Colonic mucosa (tissue), 4 donors: ENCODE results near the gene CDCA7. TPM values are rescaled to one million over a fixed set of nuclear protein-coding genes. Genes with fewer than 3 reads are reported as not detected.

ENCODE experiments used
- DNase-seq: peaks from one replicate; pipeline ENCODE4 v3.0.0-alpha.2; 2020
- H3K27ac ChIP-seq: fragments of 200-600 bp; one replicate; pipeline ENCODE4 v1.8.0; 2021
- H3K27me3 ChIP-seq: fragments of 200-600 bp; one replicate; pipeline ENCODE4 v1.8.0; 2021
- H3K36me3 ChIP-seq: fragments of 200-600 bp; one replicate; pipeline ENCODE4 v1.8.0; 2021
- H3K4me1 ChIP-seq: fragments of 200-600 bp; one replicate; pipeline ENCODE4 v1.8.0; 2021; ENCODE audit warnings: mild to moderate bottlenecking
- H3K4me3 ChIP-seq: fragments of 200-600 bp; one replicate; pipeline ENCODE4 v1.8.0; 2021
- H3K9ac ChIP-seq, 2 donors: one replicate each; pipeline ENCODE4 v1.7.0; 2013; ENCODE audit warnings: control low read depth in 2 of 2, low read depth in 2 of 2, low read length in 2 of 2
- H3K9me3 ChIP-seq: fragments of 200-600 bp; one replicate; pipeline ENCODE4 v1.8.0; 2021
- intact Hi-C: fragments of 100-400 bp; cut with DNase I; formaldehyde crosslinking; loops from one replicate; pipeline ENCODE4 v1.14.1; 2022
- total RNA-seq, 2 donors: library from RNA; stranded (reverse); fragmentation: NEBNext Ultra II Directional in 1 of 2; extraction: Animal tissue kit (Norgen Biotek cat#: 25700) in 1 of 2; gene quantifications; one replicate each; pipeline ENCODE4 v1.2.1, GENCODE V29; 2021
- TF ChIP-seq, protein P1 (sequence below): fragments of 200-600 bp; IDR thresholded peaks from one replicate; pipeline ENCODE4 v1.8.0; 2022; ENCODE audit warnings: antibody characterized with exemption, mild to moderate bottlenecking
- donor health status: healthy.
- donor health status: DM: no; HTN: no; CAD: no.
- donor health status: DM: no; HTN: no; CAD: no.

The CDCA7 gene
- total RNA-seq, 2 donors from 2014 or later = 30.0 to 75.8 TPM

DNA sequence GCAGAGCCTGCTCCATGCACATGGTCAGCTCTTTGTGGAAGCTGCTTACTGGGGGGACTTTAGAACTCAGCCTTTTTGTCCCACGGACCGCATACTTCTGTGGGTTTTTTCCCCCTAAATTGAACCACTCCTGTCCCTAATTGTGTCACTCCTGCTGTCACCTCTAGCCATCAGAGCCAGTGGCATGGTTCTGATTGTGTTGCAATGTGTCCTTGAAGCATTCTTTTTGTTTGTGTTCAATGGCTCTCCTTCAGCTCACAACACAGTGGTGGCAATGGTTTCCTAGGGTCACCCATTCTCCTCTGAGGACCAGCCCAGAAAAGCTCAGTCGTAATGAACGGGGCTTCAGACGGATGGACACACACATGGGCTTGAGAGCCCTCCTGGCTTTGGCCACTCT lies 35.4 kb downstream of the CDCA7 start:
- no peak for DNase-seq
- intact Hi-C loops = no loop called here
- Histone ChIP-seq H3K27me3 (no peaks in the 10 kb centered on the region), H3K27ac (no peak overlapping the region), H3K4me3 (no peak overlapping the region), H3K9ac (no peak overlapping the region), H3K4me1 (no peaks in the 10 kb centered on the region), H3K36me3 (no peaks in the 10 kb centered on the region), H3K9me3 (no peaks in the 10 kb centered on the region)
- TF ChIP-seq, protein P1, sequence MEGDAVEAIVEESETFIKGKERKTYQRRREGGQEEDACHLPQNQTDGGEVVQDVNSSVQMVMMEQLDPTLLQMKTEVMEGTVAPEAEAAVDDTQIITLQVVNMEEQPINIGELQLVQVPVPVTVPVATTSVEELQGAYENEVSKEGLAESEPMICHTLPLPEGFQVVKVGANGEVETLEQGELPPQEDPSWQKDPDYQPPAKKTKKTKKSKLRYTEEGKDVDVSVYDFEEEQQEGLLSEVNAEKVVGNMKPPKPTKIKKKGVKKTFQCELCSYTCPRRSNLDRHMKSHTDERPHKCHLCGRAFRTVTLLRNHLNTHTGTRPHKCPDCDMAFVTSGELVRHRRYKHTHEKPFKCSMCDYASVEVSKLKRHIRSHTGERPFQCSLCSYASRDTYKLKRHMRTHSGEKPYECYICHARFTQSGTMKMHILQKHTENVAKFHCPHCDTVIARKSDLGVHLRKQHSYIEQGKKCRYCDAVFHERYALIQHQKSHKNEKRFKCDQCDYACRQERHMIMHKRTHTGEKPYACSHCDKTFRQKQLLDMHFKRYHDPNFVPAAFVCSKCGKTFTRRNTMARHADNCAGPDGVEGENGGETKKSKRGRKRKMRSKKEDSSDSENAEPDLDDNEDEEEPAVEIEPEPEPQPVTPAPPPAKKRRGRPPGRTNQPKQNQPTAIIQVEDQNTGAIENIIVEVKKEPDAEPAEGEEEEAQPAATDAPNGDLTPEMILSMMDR = no peak

DNA sequence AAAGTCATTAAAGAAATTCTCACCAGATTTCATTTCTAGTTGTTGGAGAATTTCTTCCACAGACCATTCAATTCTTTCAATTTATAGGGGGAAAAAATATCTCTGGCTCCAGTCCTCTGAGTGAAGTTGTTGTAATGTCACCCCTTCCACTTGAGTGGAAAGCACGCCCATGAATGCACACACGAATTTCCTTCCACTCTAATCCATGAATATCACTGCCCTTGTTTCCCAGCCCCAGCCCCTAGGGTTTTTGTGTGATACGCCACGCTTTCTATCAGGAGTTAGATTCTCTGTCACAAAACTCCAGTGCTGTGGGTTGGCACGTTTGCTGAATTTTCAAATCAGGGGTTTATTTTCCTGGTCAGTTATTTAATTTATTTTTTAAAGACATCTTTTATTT lies 38.1 kb downstream of the CDCA7 start:
- Histone ChIP-seq H3K27me3 (no peaks in the 10 kb centered on the region), H3K9me3 (no peaks in the 10 kb centered on the region), H3K27ac (no peak overlapping the region), H3K4me1 (no peaks in the 10 kb centered on the region), H3K36me3 (no peaks in the 10 kb centered on the region), H3K9ac (no peak overlapping the region), H3K4me3 (no peak overlapping the region)
- DNase-seq = no peak
- TF ChIP-seq, protein P1 = no peak
- intact Hi-C loops = no loop called here

DNA sequence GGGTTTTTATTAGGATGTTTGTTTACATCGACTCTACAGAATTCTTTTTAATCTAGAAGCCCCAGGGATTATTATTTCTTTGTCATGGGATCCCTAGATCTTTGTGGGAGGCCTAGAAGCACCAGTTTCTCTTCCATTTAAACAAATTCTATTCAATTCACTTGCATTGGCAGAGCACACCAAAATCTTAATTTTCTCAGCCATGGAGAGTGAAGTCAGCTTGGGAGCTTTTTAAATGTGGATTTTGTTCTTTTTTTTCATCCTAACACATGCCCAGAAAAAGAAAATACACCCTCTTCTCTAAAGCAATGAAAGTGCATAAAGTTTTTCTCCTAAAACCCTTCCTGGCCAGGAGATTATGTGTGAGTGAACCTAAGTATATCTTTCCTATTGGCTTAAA lies 38.5 kb downstream of the CDCA7 start:
- DNase-seq = no peak
- no peaks in the 10 kb centered on the region for H3K27me3 ChIP-seq
- H3K9ac ChIP-seq = no peak overlapping the region
- no peaks in the 10 kb centered on the region for H3K4me1 ChIP-seq
- H3K9me3 ChIP-seq = no peaks in the 10 kb centered on the region
- TF ChIP-seq, protein P1 = no peak
- intact Hi-C loops = no loop called here
- H3K4me3 ChIP-seq = no peak overlapping the region
- H3K36me3 ChIP-seq = no peaks in the 10 kb centered on the region
- no peak overlapping the region for H3K27ac ChIP-seq

DNA sequence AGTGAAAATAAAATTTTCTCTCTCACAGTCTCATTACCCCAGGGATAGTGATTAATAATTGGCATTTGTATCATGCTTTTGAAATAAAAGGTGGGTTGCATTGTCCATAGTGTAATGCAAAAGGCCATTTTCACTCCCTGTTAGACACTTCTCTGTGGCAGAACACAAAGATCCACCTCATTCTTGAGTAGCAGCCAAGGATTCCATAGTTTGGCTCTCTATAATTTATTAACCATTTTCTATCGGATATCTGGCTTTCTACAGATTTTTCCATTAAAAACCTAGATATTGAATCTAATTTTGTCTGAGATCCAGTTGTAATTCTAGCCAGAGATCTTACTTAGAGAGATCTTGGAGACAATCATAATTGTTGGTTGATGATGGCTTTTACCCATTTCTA lies 39.0 kb downstream of the CDCA7 start:
- no peak for DNase-seq
- Histone ChIP-seq H3K4me1 (no peaks in the 10 kb centered on the region), H3K27me3 (no peaks in the 10 kb centered on the region)

DNA sequence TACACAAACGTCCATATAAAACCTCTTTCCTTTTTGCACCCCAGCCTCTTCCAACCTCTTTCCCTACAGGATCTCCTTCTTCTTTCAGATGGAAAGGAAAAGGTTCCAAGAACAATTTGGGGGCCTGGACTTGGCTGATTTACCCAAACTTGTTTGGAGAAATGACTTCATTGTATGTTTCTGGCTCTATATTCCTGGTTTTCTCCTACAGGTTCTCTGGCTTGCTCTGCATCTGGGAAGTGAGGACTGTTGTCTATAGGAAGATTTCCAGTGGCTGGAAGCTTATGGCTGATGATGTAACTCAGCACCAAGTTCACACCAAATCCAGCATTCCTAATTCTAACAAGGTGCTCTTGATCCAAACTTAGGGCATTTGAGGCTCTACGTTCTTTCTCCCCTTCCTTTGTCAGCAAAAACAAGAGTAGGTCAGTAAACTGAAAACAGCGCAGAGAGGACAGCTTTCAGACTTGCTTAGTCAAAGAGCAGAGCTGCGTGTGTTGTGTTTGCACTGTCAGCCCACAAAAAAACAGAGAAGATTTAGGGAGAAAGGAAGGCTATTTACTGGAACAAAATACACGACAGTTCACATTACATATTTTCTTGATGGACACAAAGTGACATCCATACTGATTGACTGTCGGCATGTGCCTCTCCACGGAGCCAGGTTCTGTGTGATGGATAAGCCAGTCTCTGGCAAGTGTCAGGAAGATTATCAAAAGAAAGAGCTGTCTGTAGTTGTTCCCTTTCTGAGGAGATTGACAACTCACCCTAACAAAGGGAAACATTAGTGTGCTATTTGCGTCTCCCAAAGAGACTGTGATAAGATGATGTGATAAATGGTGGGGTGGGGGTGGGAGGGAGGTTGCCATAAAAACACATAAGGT lies 39.7 kb downstream of the CDCA7 start:
- Histone ChIP-seq H3K27me3 (no peaks in the 10 kb centered on the region), H3K36me3 (no peaks in the 10 kb centered on the region), H3K27ac (no peak overlapping the region), H3K9ac (no peak overlapping the region), H3K4me1 (no peaks in the 10 kb centered on the region), H3K4me3 (no peak overlapping the region), H3K9me3 (no peaks in the 10 kb centered on the region)
- TF ChIP-seq, protein P1 = no peak
- intact Hi-C loops = no loop called here
- no peak for DNase-seq

More for the DNA sequence above, 39.0 kb downstream of the CDCA7 start:
- Histone ChIP-seq H3K9me3 (no peaks in the 10 kb centered on the region), H3K9ac (no peak overlapping the region), H3K4me3 (no peak overlapping the region), H3K36me3 (no peaks in the 10 kb centered on the region), H3K27ac (no peak overlapping the region)
- intact Hi-C loops = no loop called here
- TF ChIP-seq, protein P1 = no peak
